Right ventricle myocardium superior (tissue), 1 donor: Measurements from ENCODE around the gene ZBTB22. TPM values are rescaled to one million over a fixed set of nuclear protein-coding genes. Genes with fewer than 3 reads are reported as not detected.
A peak's percentile ranks its signal among the peaks of the same experiment; 100 is the strongest.
"Not testable (repeated sequence)": the region's sequence is repeated elsewhere in the genome, so short reads cannot be mapped to it uniquely, and the experiment has no call there.

ENCODE experiments used
- ATAC-seq: fragments of 200-7000 bp; cut with Tn5 transposase; one replicate; pipeline ENCODE4 v1.9.1; 2020; ENCODE audit warnings: mild to moderate bottlenecking; ENCODE audit not compliant: poor library complexity
- DNase-seq: peaks from one replicate; pipeline ENCODE4 v3.0.0-alpha.2; 2020
- intact Hi-C: fragments of 100-400 bp; cut with DNase I; formaldehyde crosslinking; loops from one replicate; pipeline ENCODE4 v1.11.2; 2022
- total RNA-seq: library from RNA; stranded (reverse); fragmentation: NEBNext Ultra II Directional; extraction: Animal tissue kit (Norgen Biotek cat#: 25700); gene quantifications from one replicate; pipeline ENCODE4 v1.2.1, GENCODE V29; 2021
- donor health status: DM: no; HTN: yes; CAD: no; lungs with severe emphysema.

ZBTB22 gene
- total RNA-seq, 1 donor from 2014 or later: 11.6 TPM

GRCh38 chr6:33288921-33289783 is 28.4 kb downstream of the ZBTB22 start, which contains the start of the genes PFDN6 and WDR46:
Gene PFDN6 (plus strand): TSS chr6:33289601. CDS start chr6:33289857, 256 bp downstream.
Gene WDR46 (minus strand): TSS chr6:33289239. CDS start chr6:33289170, 69 bp downstream.
- DNase-seq (peak; percentile 80), ATAC-seq (peak; percentile 97)
- intact Hi-C loops: no loop called here

GRCh38 chr6:33288141-33288920 is 29.2 kb downstream of the ZBTB22 start:
- no peak for ATAC-seq
- no peak for DNase-seq

GRCh38 chr6:33286946-33287914 is 30.3 kb downstream of the ZBTB22 start:
- DNase-seq: no peak
- intact Hi-C loops: no loop called here
- no peak for ATAC-seq

More at GRCh38 chr6:33288141-33288920, 29.2 kb downstream of the ZBTB22 start:
- intact Hi-C loops: no loop called here

GRCh38 chr6:33285214-33285613 is 32.3 kb downstream of the ZBTB22 start:
- intact Hi-C loops, ATAC-seq, DNase-seq: not testable (repeated sequence)

GRCh38 chr6:33280539-33280938 is 37.0 kb downstream of the ZBTB22 start:
- no peak for ATAC-seq
- intact Hi-C loops: no loop called here
- no peak for DNase-seq

- DNase-seq (no peak), ATAC-seq (no peak)
- intact Hi-C loops: no loop called here
These were observed 37.5 kb downstream of the ZBTB22 start for GRCh38 chr6:33279971-33280511.

- intact Hi-C loops: no loop called here
- ATAC-seq (no peak), DNase-seq (no peak)
These were observed 38.3 kb downstream of the ZBTB22 start for GRCh38 chr6:33279257-33279695.

GRCh38 chr6:33278810-33279209 is 38.7 kb downstream of the ZBTB22 start:
- intact Hi-C loops: no loop called here
- ATAC-seq (no peak), DNase-seq (no peak)

GRCh38 chr6:33278392-33278741 is 39.2 kb downstream of the ZBTB22 start:
- DNase-seq (no peak), ATAC-seq (no peak)
- intact Hi-C loops: no loop called here

- DNase-seq (no peak), ATAC-seq (peak; percentile 2)
- intact Hi-C loops: no loop called here
These were observed 39.7 kb downstream of the ZBTB22 start for GRCh38 chr6:33277663-33278391.

GRCh38 chr6:33276864-33277662 is 40.5 kb downstream of the ZBTB22 start, which contains the start of gene B3GALT4:
Gene B3GALT4 (plus strand): TSS chr6:33277123. CDS start chr6:33277420, 297 bp downstream.
- intact Hi-C loops: no loop called here
- peak; percentile 78 for ATAC-seq
- peak; percentile 88 for DNase-seq

- DNase-seq (no peak), ATAC-seq (no peak)
- intact Hi-C loops: no loop called here
These were observed 41.0 kb downstream of the ZBTB22 start for GRCh38 chr6:33276581-33276863.

GRCh38 chr6:33275795-33276580 is 41.6 kb downstream of the ZBTB22 start:
- intact Hi-C loops, DNase-seq, ATAC-seq: not testable (repeated sequence)

GRCh38 chr6:33273924-33274902 is 43.3 kb downstream of the ZBTB22 start:
- intact Hi-C loops: no loop called here
- no peak for DNase-seq
- no peak for ATAC-seq
